Fibroblast of the aortic adventitia (primary cell): ENCODE results near the gene LRRC34. TPM values are rescaled to one million over a fixed set of nuclear protein-coding genes. Genes with fewer than 3 reads are reported as not detected.

Experiments used
- DNase-seq: peaks from one replicate; pipeline ENCODE4 v3.0.0-alpha.2; 2010; ENCODE audit warnings: low read depth
- H3K4me3 ChIP-seq: 2 replicates; pipeline ENCODE4 v1.5.1; 2011; ENCODE audit warnings: low read depth, mild to moderate bottlenecking, control low read depth, low read length, moderate library complexity
- CTCF ChIP-seq: IDR thresholded peaks from 2 replicates; pipeline ENCODE4 v1.5.1; 2011; ENCODE audit warnings: mild to moderate bottlenecking, low read length, control low read depth, inconsistent platforms; ENCODE audit not compliant: insufficient read depth
- total RNA-seq: library from RNA; depleted of rRNA; stranded (reverse); fragments of >200 nt; gene quantifications from 2 replicates; pipeline ENCODE4 v1.2.3, GENCODE V29; 2012; ENCODE audit warnings: low replicate concordance

The LRRC34 gene
- total RNA-seq, 1 donor, result 7.4 TPM

- H3K4me3 ChIP-seq, result no peak overlapping the region
- no peak for DNase-seq
- no peak for TF ChIP-seq CTCF
Measured at GRCh38 chr3:169836078-169836941, 23.6 kb upstream of the LRRC34 start.

GRCh38 chr3:169835533-169835932 is 22.8 kb upstream of the LRRC34 start:
- no peak for TF ChIP-seq CTCF
- no peak for DNase-seq
- H3K4me3 ChIP-seq, result no peak overlapping the region

- DNase-seq, result no peak
- H3K4me3 ChIP-seq, result no peak overlapping the region
- no peak for TF ChIP-seq CTCF
Measured at GRCh38 chr3:169827712-169828111, 15.0 kb upstream of the LRRC34 start.

- DNase-seq, result no peak
- H3K4me3 ChIP-seq, result no peak overlapping the region
- no peak for TF ChIP-seq CTCF
Measured at GRCh38 chr3:169825316-169825715, 12.6 kb upstream of the LRRC34 start.

GRCh38 chr3:169822983-169823382 is 10.3 kb upstream of the LRRC34 start:
- TF ChIP-seq CTCF, result no peak
- DNase-seq, result no peak
- H3K4me3 ChIP-seq, result no peak overlapping the region

GRCh38 chr3:169822540-169822939 is 9.8 kb upstream of the LRRC34 start:
- no peak for DNase-seq
- H3K4me3 ChIP-seq, result no peak overlapping the region
- no peak for TF ChIP-seq CTCF
